GM18505 (cell line): Measurements from ENCODE around the gene PEX14.
"Not testable (repeated sequence)": the region's sequence is repeated elsewhere in the genome, so short reads cannot be mapped to it uniquely, and the experiment has no call there.

Experiments used
- ATAC-seq: cut with Tn5 transposase; IDR thresholded peaks from one replicate; pipeline ENCODE4 v1.9.1; 2021; ENCODE audit not compliant: unreplicated experiment
- POLR2A ChIP-seq: IDR thresholded peaks from 4 replicates; pipeline ENCODE4 v1.6.1; 2011; ENCODE audit warnings: borderline replicate concordance; ENCODE audit not compliant: insufficient read depth, insufficient read length; ENCODE audit errors: extremely low read depth

The PEX14 gene, protein sequence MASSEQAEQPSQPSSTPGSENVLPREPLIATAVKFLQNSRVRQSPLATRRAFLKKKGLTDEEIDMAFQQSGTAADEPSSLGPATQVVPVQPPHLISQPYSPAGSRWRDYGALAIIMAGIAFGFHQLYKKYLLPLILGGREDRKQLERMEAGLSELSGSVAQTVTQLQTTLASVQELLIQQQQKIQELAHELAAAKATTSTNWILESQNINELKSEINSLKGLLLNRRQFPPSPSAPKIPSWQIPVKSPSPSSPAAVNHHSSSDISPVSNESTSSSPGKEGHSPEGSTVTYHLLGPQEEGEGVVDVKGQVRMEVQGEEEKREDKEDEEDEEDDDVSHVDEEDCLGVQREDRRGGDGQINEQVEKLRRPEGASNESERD

DNA sequence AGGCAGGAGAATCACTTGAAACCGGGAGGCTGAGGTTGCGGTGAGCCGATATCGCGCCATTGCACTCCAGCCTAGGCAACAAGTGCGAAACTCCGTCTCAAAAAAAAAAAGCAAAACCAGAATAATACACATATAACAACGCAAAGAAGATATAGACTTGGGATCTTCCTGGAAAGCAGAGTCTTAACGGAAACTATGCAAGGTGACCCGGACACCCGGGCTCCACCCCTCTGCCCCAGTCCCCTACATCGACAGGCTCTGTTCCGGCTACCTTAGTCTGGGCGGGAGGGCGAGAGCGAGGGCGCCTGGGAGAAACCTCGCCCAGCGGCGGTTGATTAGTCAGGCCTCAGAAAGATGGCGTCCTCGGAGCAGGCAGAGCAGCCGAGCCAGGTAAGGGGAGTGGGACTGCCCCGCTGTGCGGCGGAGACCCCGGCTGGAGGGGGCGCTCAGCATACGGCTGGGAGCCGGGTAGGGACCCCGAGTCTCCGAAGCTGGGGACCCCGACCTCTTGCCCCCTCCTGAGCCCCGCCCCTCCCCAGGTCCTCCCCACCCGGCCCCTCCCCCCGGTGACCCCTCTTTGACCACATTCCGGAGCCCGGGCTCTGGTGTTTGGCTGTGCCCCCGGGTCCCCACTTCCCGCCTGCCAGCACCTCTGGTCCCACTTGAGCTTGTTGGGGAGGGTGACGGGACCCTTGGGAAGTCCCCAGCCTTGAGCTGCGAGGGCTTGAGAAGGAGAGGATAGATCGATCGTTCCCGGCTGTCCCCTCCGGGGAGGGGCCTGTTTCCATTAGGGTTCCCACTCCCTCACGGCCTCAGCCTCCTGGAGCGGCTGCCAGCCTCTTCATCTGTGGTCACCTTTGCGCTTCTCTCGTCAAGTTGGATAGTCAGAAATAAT lies at the start of gene PEX14:
PEX14 (plus strand) TSS at position 338 of the 895 bp plus-strand sequence; CDS start at position 355, 17 bp downstream.
- TF ChIP-seq POLR2A: peak; percentile 81

DNA sequence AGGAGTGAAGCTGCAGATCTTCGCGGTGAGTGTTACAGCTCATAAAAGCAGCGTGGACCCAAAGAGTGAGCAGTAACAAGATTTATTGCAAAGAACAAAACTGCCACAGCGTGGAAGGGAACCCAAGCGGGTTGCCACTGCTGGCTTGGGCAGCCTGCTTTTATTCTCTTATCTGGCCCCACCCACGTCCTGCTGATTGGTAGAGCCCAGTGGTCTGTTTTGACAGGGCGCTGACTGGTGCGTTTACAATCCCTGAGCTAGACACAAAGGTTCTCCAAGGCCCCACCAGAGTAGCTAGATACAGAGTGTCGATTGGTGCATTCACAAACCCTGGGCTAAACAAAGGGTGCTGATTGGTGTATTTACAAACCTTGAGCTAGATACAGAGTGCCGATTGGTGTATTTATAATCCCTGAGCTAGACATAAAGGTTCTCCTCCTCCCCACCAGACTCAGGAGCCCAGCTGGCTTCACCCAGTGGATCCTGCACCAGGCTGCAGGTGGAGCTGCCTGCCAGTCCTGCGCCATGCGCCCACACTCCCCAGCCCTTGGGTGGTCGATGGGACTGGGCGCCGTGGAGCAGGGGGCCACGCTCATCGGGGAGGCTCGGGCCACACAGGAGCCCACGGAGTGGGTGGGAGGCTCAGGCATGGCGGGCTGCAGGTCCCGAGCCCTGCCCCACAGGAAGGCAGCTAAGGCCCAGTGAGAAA lies 48.8 kb upstream of the PEX14 start:
- not testable (repeated sequence) for ATAC-seq

More for the DNA sequence above, at the start of gene PEX14:
- peak; percentile 46 for ATAC-seq

DNA sequence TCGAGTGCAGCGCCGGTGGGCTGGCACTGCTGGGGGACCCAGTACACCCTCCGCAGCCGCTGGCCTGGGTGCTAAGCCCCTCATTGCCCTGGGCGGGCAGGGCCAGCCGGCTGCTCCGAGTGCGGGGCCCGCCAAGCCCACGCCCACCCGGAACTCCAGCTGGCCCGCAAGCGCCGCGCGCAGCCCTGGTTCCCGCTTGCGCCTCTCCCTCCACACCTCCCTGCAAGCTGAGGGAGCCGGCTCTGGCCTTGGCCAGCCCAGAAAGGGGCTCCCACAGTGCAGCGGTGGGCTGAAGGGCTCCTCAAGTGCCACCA lies 48.3 kb upstream of the PEX14 start:
- ATAC-seq: not testable (repeated sequence)

DNA sequence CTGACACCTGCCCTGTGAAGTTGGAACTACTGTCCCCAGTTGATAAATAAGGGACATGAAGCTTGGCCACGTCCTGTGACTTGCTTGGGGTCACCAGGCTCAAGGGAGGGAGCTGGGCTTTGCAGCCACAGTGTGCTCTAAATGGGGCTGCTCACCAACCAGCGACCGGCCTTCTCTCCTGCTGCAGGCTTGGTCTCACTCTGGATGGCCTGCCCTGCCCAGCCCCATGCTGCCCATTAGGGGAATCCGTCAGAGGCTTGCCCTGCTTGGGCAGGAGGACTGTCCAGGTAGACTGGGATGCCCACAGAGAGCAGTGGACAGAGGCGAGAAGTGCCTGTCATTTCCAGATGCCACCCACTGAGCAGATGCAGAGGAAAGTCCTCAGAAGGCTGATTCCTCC lies 45.8 kb upstream of the PEX14 start:
- ATAC-seq: no peak
- TF ChIP-seq POLR2A: no peak

DNA sequence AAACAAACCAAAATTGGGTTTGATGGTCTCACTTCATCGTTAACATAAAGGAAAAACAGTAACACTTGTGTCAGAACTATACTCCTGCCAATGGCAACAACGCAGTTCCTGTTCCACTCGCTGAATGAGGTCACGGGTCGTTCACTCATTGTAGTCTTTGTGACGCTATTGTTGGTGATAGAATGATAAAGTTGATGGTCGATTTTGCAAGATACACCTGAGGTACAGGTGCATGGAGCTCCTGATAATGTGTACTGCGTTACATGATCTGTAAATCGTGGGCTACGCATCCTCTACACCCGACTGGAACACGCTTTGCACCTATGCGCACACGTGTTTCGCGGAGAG lies 44.9 kb upstream of the PEX14 start:
- TF ChIP-seq POLR2A: no peak
- no peak for ATAC-seq

DNA sequence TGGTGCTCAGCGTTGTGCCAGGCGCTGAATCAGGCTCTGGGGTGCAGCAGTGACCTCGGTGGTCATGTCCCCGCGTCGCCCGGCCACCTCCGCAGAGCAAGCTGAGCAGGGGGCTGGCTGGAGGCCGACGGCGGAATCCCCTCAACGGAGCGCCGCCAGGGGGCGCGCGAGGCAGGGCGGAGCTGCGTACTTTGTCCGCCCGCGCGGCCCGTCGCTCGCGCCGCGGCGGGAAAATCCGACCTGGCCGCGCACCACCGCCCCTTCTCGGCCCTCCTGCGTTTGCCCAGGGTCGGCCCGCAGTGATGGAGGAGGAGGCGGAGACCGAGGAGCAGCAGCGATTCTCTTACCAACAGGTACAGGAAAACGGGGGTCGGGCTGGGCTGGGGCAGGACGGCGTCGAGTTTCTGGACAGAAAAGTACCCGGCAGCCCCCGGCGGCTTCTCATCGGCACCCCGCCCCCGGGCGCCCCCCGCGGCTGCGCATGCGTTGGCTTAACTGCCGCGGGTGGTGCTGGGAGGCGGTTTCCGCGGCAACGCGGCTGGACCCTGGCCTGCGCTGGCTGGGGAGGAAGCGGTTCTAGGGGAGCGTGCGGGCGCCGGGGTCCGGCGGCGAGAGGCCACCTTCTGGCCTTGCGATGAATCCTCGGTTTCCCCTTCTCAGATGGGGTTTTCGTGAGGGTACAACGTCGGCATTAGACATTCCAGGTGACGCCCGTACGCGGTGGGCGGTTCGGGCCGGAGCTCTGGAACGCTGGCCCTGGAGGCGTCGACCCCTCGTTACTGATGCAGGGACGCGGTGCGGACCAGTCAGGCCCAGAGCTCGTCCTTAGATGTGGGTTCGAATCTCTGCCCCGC lies 44.3 kb upstream of the PEX14 start, which contains the start of gene CENPS:
CENPS (plus strand) TSS at position 218 of the 854 bp plus-strand sequence; CDS start at position 303, 85 bp downstream.
- TF ChIP-seq POLR2A: peak; percentile 74
- peak; percentile 80 for ATAC-seq

DNA sequence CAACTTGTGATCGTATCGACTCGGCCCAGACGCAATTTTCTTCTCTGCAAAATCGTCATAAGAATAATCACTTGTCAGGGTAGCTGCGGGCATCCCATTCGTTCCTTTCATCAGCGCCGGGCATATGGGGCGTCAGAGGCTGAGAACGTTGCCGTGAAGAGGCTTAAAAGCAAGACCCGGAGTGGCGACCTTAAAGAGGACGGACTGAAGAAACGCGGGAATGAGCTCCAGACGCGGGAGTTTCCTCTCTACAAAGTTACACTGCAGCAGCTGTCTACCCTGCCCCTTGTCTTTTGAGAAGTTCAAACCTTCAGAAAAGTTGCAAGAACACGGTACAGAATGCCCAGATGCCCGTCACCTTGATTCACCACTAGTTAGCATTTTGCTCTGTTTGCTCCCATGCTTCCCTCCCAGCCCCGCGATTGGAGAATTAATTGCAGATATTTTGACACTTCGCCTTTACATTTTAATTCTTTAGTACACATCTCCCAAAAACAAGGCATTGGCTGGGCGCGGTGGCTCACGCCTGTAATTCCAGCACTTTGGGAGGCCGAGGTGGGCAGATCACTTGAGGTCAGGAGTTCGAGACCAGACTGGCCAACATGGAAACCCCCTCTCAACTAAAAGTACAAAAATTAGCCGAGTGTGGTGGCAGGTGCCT lies 43.5 kb upstream of the PEX14 start:
- ATAC-seq: no peak
- no peak for TF ChIP-seq POLR2A

DNA sequence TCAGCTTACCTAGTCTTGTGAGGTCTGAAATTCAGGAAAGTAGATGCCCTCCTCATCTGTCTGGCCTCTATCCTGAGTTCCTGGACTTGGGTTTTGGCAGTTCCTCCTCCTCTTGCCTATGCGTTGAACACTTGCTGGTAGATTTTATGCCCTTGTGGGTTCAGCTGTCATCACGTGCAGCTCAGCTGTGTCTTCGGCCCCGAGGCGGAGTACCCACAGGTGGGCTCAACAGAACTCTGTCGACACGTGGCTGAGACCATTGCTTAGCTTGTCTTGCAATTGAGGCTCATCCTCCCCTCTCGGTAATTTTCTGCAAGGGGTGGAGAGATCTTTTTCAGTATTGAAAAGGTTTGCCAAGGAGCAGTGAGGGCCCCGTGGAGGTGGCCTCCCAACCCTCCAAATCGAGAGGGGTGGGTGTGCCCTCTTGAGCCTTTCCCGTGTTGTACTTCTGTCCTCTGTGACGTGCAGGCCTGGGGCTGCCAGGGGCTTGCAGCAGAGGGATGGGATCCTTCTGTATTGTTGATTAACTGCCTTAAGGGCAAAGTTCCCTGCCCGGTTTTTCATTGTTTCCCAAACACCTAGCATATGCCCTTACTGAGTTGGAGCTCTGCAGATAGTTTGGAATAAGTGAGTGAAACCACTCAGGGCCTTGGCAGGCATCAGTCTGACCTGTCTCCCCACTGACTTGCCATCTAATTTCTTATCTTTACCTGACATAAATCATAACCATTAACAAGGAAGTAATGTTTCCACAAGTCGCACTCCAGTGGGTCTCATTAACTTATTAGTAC lies 41.6 kb upstream of the PEX14 start:
- TF ChIP-seq POLR2A: no peak
- ATAC-seq: no peak

DNA sequence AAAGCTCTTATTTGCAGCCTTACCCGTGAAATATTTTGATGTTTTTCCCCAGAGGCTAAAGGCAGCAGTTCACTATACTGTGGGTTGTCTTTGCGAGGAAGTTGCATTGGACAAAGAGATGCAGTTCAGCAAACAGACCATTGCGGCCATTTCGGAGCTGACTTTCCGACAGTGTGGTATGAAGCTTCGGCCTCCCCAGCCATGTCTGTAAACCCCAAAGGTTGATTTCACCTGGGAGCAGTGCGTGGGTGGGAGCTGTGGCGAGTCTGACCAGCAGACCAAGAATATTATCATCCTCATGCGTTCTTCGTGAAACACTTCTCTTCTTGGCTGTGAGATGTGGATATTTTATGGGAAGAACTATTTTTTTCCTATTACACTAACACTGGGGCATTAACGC lies 41.0 kb upstream of the PEX14 start:
- no peak for ATAC-seq
- TF ChIP-seq POLR2A: no peak

DNA sequence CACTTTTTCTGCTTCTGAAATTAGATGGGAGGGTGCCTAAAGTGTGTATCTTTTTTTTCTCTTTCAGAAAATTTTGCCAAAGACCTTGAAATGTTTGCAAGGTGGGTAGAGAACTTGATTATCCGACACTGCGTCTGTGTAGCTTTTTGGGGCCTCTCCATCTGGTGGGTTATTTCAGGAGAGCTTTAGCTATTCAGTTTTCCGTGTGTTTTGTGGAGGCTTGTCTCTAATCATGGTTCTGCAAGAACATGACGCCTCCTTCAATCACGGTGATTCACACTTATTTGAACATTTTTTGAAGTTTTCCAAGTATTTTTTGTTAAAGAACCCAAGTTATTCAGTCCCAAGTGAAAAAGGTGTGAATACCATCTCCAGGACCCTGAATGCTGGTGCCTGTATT lies 40.2 kb upstream of the PEX14 start:
- TF ChIP-seq POLR2A: no peak
- no peak for ATAC-seq

DNA sequence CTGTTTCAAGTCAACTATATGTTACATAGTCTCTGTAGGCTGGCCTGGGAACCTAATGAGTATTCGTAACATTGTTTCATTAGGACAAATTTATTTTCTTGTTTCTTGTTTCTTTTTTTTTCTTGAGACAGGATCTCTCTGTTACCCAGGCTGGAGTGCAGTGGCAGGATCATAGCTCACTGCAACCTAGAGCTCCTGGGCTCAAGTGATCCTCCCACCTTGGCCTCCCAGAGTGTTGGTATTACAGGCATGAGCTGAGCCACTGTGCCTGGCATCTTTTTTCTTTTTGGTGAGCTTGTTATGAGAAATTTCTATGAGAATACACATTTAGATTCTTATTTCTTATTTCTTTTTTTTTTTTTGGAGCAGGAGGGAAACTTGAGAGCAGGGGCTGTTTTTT lies 37.7 kb upstream of the PEX14 start:
- no peak for ATAC-seq
- TF ChIP-seq POLR2A: no peak

DNA sequence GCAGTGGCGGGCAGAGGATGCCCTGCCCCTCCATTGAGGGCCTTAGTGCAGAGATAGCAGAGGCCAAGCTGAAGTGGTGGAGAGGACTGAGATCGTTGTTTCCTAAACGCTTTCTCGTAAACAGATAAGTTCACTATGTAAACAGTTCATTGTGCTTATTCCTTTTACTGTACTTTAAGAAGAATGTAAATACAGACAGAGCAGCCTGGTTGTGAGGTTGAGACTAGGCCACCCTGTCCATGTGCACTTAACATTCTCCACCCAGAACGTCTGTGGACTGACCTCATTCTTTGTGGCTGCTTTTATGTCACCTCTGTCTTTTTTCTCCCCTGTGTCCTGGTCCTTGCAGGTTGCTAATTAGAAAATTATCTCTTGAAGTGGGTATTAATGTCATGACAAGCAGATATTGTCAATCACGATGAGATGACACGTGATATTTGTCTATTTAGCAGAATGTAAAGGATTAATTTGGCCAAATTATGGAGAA lies 36.0 kb upstream of the PEX14 start:
- ATAC-seq: no peak
- no peak for TF ChIP-seq POLR2A

DNA sequence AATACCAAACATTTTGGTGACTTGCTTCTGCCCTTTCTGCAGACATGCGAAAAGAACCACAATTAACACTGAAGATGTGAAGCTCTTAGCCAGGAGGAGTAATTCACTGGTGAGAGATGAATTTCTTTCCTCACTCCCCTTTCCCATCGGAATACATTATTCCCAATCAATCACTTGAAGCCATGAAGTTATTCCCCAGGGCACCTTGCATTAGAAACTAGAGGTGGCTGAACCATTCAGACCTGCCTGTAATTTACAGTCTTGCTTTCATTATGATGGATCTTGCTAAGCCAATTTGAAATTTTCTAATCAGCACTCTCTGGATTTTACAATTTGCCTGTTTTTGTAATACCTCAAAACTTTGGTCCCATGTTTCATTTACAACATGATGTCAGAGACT lies 34.4 kb upstream of the PEX14 start:
- no peak for TF ChIP-seq POLR2A
- no peak for ATAC-seq
